Thyroid gland (tissue), 4 donors: ENCODE data around the gene OTUD4. TPM values are rescaled to one million over a fixed set of nuclear protein-coding genes. Genes with fewer than 3 reads are reported as not detected.
"Not testable (repeated sequence)": the region's sequence is repeated elsewhere in the genome, so short reads cannot be mapped to it uniquely, and the experiment has no call there.

Experiments
- DNase-seq, 2 donors: peaks; one replicate each; pipeline ENCODE4 v3.0.0-alpha.2; 2019
- H3K27ac ChIP-seq, 3 donors: fragments of 200-600 bp; sonication (generic); 1 replicate in 2 of 3; 2 replicates in 1 of 3; pipeline ENCODE4 v1.5.1; 2016 to 2019; ENCODE audit warnings: mild to moderate bottlenecking in 1 of 3, moderate library complexity in 1 of 3
- H3K27me3 ChIP-seq: fragments of 200-600 bp; sonication (generic); one replicate; pipeline ENCODE4 v1.5.1; 2019
- H3K36me3 ChIP-seq, 2 donors: fragments of 200-600 bp; sonication (generic); one replicate each; pipeline ENCODE4 v1.5.1; 2016 to 2019
- H3K4me1 ChIP-seq, 2 donors: fragments of 200-600 bp; sonication (generic); one replicate each; pipeline ENCODE4 v1.5.1; 2017 to 2019
- H3K4me3 ChIP-seq, 3 donors: fragments of 200-600 bp; sonication (generic); replicated peaks in 1 of 3; 1 replicate in 2 of 3; 2 replicates in 1 of 3; pipeline ENCODE4 v1.5.1; 2016; ENCODE audit warnings: mild to moderate bottlenecking in 1 of 3
- H3K9me3 ChIP-seq: fragments of 200-600 bp; sonication (generic); one replicate; pipeline ENCODE4 v1.5.1; 2017
- POLR2A ChIP-seq, 2 donors: fragments of 450-650 bp; IDR thresholded peaks; one replicate each; pipeline ENCODE4 v1.6.1; 2017; ENCODE audit warnings: antibody characterized with exemption in 2 of 2, mild to moderate bottlenecking in 2 of 2, moderate library complexity in 1 of 2
- WGBS, 2 donors: methylation state at CpG; one replicate each; pipeline ENCODE4 v1.1.5; 2017; 5-methylcytosine and 5-hydroxymethylcytosine counted together
- intact Hi-C: fragments of 100-400 bp; cut with DNase I; formaldehyde crosslinking; loops from one replicate; pipeline ENCODE4 v1.15.1; 2023
- total RNA-seq, 4 donors: library from RNA; depleted of rRNA; stranded (reverse); fragments of >200 nt; gene quantifications; one replicate each; pipeline ENCODE4 v1.2.3, GENCODE V29; 2016
- TF ChIP-seq, protein P1 (sequence below), 6 experiments: fragments of 200-600 bp in 3 of 6; fragments of 450-650 bp in 3 of 6; sonication (generic) in 3 of 6; IDR thresholded peaks; one replicate each; pipeline ENCODE4 v1.5.1; 2016 to 2019; ENCODE audit warnings: antibody characterized with exemption in 6 of 6, mild to moderate bottlenecking in 2 of 6, inconsistent platforms in 1 of 6, moderate library complexity in 1 of 6

OTUD4 gene, protein sequence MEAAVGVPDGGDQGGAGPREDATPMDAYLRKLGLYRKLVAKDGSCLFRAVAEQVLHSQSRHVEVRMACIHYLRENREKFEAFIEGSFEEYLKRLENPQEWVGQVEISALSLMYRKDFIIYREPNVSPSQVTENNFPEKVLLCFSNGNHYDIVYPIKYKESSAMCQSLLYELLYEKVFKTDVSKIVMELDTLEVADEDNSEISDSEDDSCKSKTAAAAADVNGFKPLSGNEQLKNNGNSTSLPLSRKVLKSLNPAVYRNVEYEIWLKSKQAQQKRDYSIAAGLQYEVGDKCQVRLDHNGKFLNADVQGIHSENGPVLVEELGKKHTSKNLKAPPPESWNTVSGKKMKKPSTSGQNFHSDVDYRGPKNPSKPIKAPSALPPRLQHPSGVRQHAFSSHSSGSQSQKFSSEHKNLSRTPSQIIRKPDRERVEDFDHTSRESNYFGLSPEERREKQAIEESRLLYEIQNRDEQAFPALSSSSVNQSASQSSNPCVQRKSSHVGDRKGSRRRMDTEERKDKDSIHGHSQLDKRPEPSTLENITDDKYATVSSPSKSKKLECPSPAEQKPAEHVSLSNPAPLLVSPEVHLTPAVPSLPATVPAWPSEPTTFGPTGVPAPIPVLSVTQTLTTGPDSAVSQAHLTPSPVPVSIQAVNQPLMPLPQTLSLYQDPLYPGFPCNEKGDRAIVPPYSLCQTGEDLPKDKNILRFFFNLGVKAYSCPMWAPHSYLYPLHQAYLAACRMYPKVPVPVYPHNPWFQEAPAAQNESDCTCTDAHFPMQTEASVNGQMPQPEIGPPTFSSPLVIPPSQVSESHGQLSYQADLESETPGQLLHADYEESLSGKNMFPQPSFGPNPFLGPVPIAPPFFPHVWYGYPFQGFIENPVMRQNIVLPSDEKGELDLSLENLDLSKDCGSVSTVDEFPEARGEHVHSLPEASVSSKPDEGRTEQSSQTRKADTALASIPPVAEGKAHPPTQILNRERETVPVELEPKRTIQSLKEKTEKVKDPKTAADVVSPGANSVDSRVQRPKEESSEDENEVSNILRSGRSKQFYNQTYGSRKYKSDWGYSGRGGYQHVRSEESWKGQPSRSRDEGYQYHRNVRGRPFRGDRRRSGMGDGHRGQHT
- total RNA-seq = 10 to 100 TPM; 28.5 to 43.7 (median 32.6) TPM

GRCh38 chr4:145180298-145181090 lies at the start of gene OTUD4:
OTUD4 (minus strand) TSS chr4:145180589; CDS start chr4:145179973, 616 bp downstream.
- H3K36me3 ChIP-seq = no peaks in the 10 kb centered on the region
- DNase-seq = peak; percentile 96 to 97
- no peaks in the 10 kb centered on the region for H3K27me3 ChIP-seq
- intact Hi-C loops = no loop called here
- WGBS, 2 donors = 0% methylated on average over 16 to 19 of the region's 94 CpGs
- no peaks in the 10 kb centered on the region for H3K9me3 ChIP-seq
- peaks cover 30 to 38% of the 10 kb centered on the region in 2 donors for H3K4me1 ChIP-seq
- TF ChIP-seq, protein P1, sequence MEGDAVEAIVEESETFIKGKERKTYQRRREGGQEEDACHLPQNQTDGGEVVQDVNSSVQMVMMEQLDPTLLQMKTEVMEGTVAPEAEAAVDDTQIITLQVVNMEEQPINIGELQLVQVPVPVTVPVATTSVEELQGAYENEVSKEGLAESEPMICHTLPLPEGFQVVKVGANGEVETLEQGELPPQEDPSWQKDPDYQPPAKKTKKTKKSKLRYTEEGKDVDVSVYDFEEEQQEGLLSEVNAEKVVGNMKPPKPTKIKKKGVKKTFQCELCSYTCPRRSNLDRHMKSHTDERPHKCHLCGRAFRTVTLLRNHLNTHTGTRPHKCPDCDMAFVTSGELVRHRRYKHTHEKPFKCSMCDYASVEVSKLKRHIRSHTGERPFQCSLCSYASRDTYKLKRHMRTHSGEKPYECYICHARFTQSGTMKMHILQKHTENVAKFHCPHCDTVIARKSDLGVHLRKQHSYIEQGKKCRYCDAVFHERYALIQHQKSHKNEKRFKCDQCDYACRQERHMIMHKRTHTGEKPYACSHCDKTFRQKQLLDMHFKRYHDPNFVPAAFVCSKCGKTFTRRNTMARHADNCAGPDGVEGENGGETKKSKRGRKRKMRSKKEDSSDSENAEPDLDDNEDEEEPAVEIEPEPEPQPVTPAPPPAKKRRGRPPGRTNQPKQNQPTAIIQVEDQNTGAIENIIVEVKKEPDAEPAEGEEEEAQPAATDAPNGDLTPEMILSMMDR (IDR thresholded peaks at IDR 0.05) = no peak
- TF ChIP-seq POLR2A (IDR thresholded peaks at IDR 0.05) = peak; percentile 49 to 92
- H3K4me3 ChIP-seq = peak within 1 kb of the TSS; percentile 66 to 85 (median 81)
- H3K27ac ChIP-seq = peak within 1 kb of the TSS; percentile 97 to 98 (median 98)

GRCh38 chr4:145223228-145223627 lies 42.8 kb upstream of the OTUD4 start:
- H3K4me1 ChIP-seq, H3K36me3 ChIP-seq, DNase-seq, H3K4me3 ChIP-seq, intact Hi-C loops, H3K27ac ChIP-seq, H3K9me3 ChIP-seq, H3K27me3 ChIP-seq: not testable (repeated sequence)
- 90 to 91% methylated on average over 7 of the region's 7 CpGs for WGBS, 2 donors

DNA sequence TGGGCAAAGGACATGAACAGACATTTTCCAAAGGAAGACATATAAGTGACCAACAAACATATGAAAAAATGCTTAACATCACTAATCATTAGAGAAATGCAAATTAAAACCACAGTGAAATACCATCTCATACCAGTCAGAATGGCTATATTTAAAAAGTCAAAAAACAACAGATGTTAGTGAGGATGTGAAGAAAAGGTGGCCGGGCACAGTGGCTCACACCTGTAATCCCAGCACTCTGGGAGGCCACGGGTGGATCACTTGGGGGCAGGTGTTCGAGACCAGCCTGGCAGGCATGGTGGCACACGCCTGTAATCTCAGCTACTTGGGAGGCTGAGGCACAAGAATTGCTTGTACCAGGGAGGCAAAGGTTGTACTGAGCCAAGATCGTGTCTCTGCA lies 41.1 kb upstream of the OTUD4 start:
- H3K36me3 ChIP-seq, H3K4me3 ChIP-seq, DNase-seq, H3K9me3 ChIP-seq, intact Hi-C loops, H3K4me1 ChIP-seq, H3K27ac ChIP-seq, H3K27me3 ChIP-seq: not testable (repeated sequence)
- 84 to 95% methylated on average over 5 of the region's 5 CpGs for WGBS, 2 donors

DNA sequence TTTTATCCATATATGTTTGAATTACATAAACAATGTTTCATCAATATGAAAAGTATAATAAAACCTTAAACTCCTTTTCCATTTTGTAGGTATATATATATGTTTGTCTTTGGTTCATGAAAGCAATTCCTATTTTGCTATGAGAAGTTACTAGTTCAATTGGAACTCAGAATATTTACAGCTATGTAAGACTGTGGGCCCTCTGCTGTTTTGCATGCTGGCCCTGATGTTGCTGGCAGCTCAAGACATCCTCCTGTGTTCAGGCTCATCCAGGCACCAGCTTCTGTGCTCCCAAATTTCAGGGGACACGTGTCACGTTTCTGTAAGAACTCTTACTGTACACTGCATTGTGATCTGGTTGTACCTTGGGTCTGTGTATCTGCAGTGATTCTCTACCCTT lies 38.7 kb upstream of the OTUD4 start:
- TF ChIP-seq, protein P1 (IDR thresholded peaks at IDR 0.05) = no peak
- no peak for TF ChIP-seq POLR2A (IDR thresholded peaks at IDR 0.05)
- Histone ChIP-seq H3K9me3 (no peaks in the 10 kb centered on the region), H3K4me3 (no peak overlapping the region), H3K4me1 (no peaks in the 10 kb centered on the region), H3K36me3 (no peaks in the 10 kb centered on the region), H3K27me3 (no peaks in the 10 kb centered on the region), H3K27ac (no peak overlapping the region)
- DNase-seq = no peak
- 97 to 98% methylated on average over 2 of the region's 2 CpGs for WGBS, 2 donors
- intact Hi-C loops = loop anchor here (10.0 kb wide), 1 partner anchor 396 kb away; the partner anchor contains the start of gene MMAA

- WGBS, 2 donors = 66 to 67% methylated on average over 3 of the region's 3 CpGs
- Histone ChIP-seq H3K9me3 (no peaks in the 10 kb centered on the region), H3K27me3 (no peaks in the 10 kb centered on the region), H3K4me1 (no peaks in the 10 kb centered on the region), H3K4me3 (no peak overlapping the region), H3K27ac (no peak overlapping the region), H3K36me3 (no peaks in the 10 kb centered on the region)
- intact Hi-C loops = loop anchor here (10.0 kb wide), 1 partner anchor 397 kb away; the partner anchor contains the start of gene MMAA
- TF ChIP-seq POLR2A (IDR thresholded peaks at IDR 0.05) = no peak
- TF ChIP-seq, protein P1 (IDR thresholded peaks at IDR 0.05) = no peak
- DNase-seq = no peak
Observed at GRCh38 chr4:145218251-145218650, 37.9 kb upstream of the OTUD4 start.
